ENCODE data around the gene SIX5. TPM values are rescaled to one million over a fixed set of nuclear protein-coding genes. Genes with fewer than 3 reads are reported as not detected.

The SIX5 gene
- 20.6 TPM for total RNA-seq

DNA sequence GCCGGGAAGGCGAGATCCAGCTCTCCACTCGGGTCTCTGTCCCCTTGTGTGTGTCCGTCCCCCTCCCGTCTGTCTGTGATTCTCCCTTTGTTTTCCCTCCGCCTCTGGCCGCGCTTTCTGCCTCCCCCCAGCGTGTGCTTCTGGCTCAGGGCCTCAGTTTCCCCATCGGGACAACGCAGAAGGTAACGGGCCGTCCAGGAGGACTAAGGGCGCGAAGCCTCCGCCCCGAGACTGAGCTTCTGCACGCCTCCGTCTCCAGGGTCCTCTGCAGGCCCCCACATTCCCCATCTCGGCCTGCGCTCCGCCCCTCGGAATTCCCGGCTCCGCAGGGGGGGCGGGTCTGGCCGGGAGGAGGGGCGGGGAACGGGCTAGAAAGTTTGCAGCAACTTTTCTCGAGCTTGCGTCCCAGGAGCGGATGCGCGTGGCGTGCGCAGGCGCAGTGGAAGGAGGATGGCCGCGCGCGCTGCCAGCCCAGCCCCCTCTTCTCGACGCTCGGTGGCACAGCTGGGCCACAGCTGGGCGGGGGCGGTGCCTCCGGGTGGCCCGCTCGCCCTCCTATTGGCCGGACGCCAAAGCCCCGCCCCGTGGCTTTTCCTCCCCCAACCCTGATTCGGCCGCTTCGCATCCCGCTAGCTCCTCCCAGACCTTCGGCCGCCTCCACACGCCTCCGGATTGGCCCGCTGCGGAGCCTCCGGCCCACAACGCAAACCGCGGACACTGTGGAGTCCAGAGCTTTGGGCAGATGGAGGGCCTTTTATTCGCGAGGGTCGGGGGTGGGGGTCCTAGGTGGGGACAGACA, at the start of gene SIX5:
Gene SIX5 (minus strand): TSS at position 269 of the 799 bp plus-strand sequence. CDS start 408 bp downstream, outside the sequence.
- DNase-seq (ENCODE audit: extremely low spot score in 2 of 2) = peak in 1 of 2 donors; percentile 98
- intact Hi-C loops (cut with DNase I) = no loop called here
- TF ChIP-seq, protein P1, sequence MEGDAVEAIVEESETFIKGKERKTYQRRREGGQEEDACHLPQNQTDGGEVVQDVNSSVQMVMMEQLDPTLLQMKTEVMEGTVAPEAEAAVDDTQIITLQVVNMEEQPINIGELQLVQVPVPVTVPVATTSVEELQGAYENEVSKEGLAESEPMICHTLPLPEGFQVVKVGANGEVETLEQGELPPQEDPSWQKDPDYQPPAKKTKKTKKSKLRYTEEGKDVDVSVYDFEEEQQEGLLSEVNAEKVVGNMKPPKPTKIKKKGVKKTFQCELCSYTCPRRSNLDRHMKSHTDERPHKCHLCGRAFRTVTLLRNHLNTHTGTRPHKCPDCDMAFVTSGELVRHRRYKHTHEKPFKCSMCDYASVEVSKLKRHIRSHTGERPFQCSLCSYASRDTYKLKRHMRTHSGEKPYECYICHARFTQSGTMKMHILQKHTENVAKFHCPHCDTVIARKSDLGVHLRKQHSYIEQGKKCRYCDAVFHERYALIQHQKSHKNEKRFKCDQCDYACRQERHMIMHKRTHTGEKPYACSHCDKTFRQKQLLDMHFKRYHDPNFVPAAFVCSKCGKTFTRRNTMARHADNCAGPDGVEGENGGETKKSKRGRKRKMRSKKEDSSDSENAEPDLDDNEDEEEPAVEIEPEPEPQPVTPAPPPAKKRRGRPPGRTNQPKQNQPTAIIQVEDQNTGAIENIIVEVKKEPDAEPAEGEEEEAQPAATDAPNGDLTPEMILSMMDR (IDR thresholded peaks at IDR 0.05) = no peak
- peak in 1 of 2 donors; percentile 96 for TF ChIP-seq POLR2A (IDR thresholded peaks at IDR 0.05)
- TF ChIP-seq POLR2AphosphoS5 (IDR thresholded peaks at IDR 0.05; ENCODE audit: insufficient read depth in 1 of 2, low read depth in 1 of 2) = peak; percentile 99
- H3K36me3 ChIP-seq = peaks cover 0 to 7% of the 10 kb centered on the region in 2 donors
- H3K27me3 ChIP-seq = no peaks in the 10 kb centered on the region
- peak within 1 kb of the TSS; percentile 98 for H3K27ac ChIP-seq
- H3K9me3 ChIP-seq = no peaks in the 10 kb centered on the region
- H3K4me3 ChIP-seq = peak within 1 kb of the TSS; percentile 58 to 80
- peaks cover 51% of the 10 kb centered on the region for H3K4me1 ChIP-seq

- Histone ChIP-seq H3K4me1 (peaks cover 18% of the 10 kb centered on the region), H3K4me3 (no peak overlapping the region), H3K27ac (no peak overlapping the region), H3K27me3 (no peaks in the 10 kb centered on the region), H3K9me3 (no peaks in the 10 kb centered on the region), H3K36me3 (peaks cover 0 to 13% of the 10 kb centered on the region in 2 donors)
- no peak for TF ChIP-seq POLR2A (IDR thresholded peaks at IDR 0.05)
- TF ChIP-seq POLR2AphosphoS5 (IDR thresholded peaks at IDR 0.05; ENCODE audit: insufficient read depth in 1 of 2, low read depth in 1 of 2) = no peak
- TF ChIP-seq, protein P1 (IDR thresholded peaks at IDR 0.05) = no peak
- intact Hi-C loops (cut with DNase I) = loop anchor here (10.0 kb wide), 2 partner anchors 67 to 197 kb away; partner anchors contain the start of gene IRF2BP1
- peak in 1 of 2 donors; percentile 87 for DNase-seq (ENCODE audit: extremely low spot score in 2 of 2)
Observed at GRCh38 chr19:45817725-45818301, 48.8 kb upstream of the SIX5 start.

GRCh38 chr19:45817010-45817724, 48.1 kb upstream of the SIX5 start:
- H3K4me1 ChIP-seq = peaks cover 18% of the 10 kb centered on the region
- DNase-seq (ENCODE audit: extremely low spot score in 2 of 2) = peak in 1 of 2 donors; percentile 78
- peaks cover 0 to 13% of the 10 kb centered on the region in 2 donors for H3K36me3 ChIP-seq
- H3K9me3 ChIP-seq = no peaks in the 10 kb centered on the region
- peak overlapping the region; percentile 60 for H3K27ac ChIP-seq
- H3K27me3 ChIP-seq = no peaks in the 10 kb centered on the region
- intact Hi-C loops (cut with DNase I) = loop anchor here (10.0 kb wide), 2 partner anchors 68 to 198 kb away; partner anchors contain the start of gene IRF2BP1
- TF ChIP-seq POLR2A (IDR thresholded peaks at IDR 0.05) (no peak), POLR2AphosphoS5 (IDR thresholded peaks at IDR 0.05; ENCODE audit: insufficient read depth in 1 of 2, low read depth in 1 of 2) (peak; percentile 26 to 84)
- TF ChIP-seq, protein P1 (IDR thresholded peaks at IDR 0.05) = peak; percentile 90 to 97 (median 94)
- no peak overlapping the region for H3K4me3 ChIP-seq

DNA sequence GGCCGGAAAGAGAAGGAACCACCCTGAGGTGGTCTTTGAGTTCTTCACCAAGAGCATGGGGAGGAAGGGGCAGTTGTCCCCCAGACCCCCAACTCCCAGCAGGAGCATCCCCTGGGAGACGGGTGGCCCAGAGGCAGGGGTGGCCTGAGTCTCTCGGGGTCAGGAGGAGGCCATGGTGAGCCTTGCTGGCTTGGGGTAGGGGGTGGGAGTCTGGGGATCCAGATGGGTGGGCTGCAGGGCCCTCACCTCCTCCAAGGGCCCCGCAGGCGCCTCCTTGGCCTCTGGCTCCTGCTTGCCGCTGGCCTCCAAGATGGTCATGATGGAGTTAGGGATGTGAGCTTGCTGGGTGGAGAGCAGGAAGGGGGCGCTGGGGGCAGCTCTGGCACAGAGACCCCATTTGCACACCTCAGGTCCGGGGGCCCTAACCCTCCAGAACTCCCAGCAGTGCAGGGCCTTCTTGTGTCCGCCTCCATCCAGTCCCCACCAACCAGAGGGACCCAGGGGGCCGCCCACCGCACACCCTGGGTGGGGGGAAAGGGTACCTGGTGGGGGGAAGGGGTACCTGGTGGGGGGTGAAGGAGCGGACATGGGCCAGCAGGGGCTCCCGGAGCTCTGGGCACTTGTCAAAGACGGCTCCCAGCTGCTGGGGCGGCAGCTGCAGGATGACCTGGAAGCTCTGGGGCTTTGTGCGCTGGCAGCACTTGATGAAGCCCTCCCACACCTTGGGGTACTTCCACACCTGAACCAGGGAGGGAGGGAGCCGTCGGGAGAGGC, 47.4 kb upstream of the SIX5 start:
- DNase-seq (ENCODE audit: extremely low spot score in 2 of 2) = peak in 1 of 2 donors; percentile 88
- peaks cover 0 to 12% of the 10 kb centered on the region in 2 donors for H3K36me3 ChIP-seq
- H3K9me3 ChIP-seq = no peaks in the 10 kb centered on the region
- H3K27me3 ChIP-seq = no peaks in the 10 kb centered on the region
- TF ChIP-seq POLR2A (IDR thresholded peaks at IDR 0.05) = no peak
- TF ChIP-seq, protein P1 (IDR thresholded peaks at IDR 0.05) = no peak
- no peak for TF ChIP-seq POLR2AphosphoS5 (IDR thresholded peaks at IDR 0.05; ENCODE audit: insufficient read depth in 1 of 2, low read depth in 1 of 2)
- intact Hi-C loops (cut with DNase I) = loop anchor here (10.0 kb wide), 2 partner anchors 68 to 198 kb away; partner anchors contain the start of gene IRF2BP1
- peak overlapping the region; percentile 60 for H3K27ac ChIP-seq
- peaks cover 18% of the 10 kb centered on the region for H3K4me1 ChIP-seq
- peak overlapping the region; percentile 43 to 49 for H3K4me3 ChIP-seq
